ENCODE measurements around the gene ZBTB37.

- TF ChIP-seq CTCF (conservative IDR thresholded peaks at IDR 0.05 in 1 of 2, IDR thresholded peaks at IDR 0.05 in 1 of 2; ENCODE audit: extremely low read depth in 1 of 2, insufficient read depth in 1 of 2, low read depth in 1 of 2, low read length in 2 of 2) (no peak), EZH2 (IDR thresholded peaks at IDR 0.05; ENCODE audit: borderline replicate concordance, low read length) (no peak)
Observed at GRCh38 chr1:173886746-173887611, 18.8 kb downstream of the ZBTB37 start.
